GM21723 (cell line): ENCODE data around the gene NKAIN2.

Source experiments
- ATAC-seq: cut with Tn5 transposase; IDR thresholded peaks from one replicate; pipeline ENCODE4 v1.9.1; 2021; ENCODE audit warnings: mild to moderate bottlenecking, moderate library complexity; ENCODE audit not compliant: unreplicated experiment

NKAIN2 gene

DNA sequence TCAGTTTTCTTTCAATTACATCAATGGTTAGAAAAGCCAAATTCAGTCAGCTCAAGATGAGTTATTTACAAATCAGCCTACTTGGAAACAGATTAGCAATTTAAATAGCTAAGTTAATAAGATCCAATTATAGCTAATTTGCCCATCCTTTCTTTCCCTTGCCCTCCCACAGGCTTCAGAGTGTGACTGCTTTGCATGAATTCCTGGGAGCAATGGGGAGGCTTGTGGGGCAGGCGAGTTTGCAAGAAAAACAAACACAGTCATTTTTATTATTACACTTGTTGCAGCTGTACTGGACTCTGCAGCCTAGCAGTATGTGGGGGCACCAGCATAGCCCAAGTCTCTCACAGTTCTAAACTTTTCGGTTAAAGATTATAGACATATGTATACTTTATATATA lies 219.0 kb downstream of the NKAIN2 start:
- no peak for ATAC-seq

DNA sequence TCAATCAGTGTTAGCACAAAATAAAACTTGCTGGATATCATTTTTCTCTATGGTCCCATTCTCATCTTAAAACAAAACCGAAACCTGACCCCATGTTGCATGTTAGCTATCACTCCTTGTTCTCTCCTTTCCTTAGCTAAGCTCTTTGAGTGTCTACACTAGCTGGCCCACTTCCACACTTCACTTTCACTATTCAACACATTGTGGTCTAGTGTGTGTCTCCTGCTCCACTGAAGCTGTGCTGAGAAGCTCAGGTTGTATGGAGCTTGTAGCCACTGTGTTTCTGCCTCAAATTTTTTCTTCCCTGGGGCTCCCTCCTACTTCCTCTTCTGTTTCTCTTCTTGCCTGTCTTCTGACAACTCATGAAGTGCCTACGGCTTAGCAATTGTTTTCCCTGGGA lies 223.0 kb downstream of the NKAIN2 start:
- ATAC-seq: no peak

DNA sequence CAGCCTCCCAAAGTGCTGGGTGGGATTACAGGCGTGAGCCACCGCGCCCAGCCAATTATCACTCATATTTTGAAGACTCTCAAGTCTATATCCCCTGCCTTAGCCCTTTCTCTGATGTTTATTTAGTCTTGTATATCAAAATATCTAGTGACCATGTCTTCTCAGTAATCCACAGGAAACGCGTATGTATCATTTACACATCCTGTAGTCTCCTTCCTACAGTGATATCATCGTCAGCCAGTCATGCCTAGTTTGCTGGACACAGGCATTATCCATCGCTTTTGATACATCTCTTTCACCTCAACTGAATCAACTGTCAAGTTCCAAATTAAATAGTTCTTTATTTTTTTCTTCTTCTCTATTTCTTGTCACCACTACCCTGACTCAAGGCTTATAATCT lies 223.7 kb downstream of the NKAIN2 start:
- no peak for ATAC-seq

GRCh38 chr6:124028117-124028516 lies 224.5 kb downstream of the NKAIN2 start:
- ATAC-seq: no peak

GRCh38 chr6:124029567-124029966 lies 225.9 kb downstream of the NKAIN2 start:
- no peak for ATAC-seq

DNA sequence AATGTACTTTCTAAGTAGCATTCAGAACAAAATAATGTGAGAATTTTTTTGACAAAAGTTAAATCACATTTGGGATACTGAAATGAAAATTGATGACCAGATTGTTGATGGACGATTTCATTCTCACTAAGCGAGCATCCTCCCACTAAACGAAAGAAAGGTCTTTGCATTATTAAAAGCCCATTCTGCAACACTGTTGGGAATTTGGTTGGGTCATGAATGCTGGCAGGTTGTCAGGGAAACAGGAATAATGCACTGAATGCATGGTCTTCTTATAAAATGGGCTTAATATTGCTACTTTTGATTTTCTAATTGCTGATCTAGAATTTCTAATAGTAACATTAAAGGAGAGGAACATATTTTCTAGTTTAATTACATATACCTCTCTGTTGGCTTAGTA lies 229.8 kb downstream of the NKAIN2 start:
- ATAC-seq: no peak

DNA sequence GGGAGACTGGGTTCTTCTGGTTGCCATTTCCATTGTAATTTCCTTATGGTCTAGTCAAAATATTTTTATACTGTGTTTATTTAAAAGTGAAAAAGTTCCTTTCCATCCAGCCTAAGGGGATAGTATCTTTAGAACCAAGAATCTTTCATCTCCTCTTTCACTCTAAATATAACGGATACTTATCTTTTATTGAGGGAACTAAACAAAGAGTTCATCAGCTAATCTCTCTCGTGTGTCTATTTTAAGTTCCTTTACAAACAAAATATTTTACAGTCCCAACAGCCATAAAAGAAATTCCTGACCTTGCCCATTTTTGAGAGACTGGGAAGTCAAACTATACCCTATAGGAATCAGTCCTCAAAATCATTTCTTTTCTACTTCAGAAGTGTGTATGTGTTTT lies 232.7 kb downstream of the NKAIN2 start:
- no peak for ATAC-seq

DNA sequence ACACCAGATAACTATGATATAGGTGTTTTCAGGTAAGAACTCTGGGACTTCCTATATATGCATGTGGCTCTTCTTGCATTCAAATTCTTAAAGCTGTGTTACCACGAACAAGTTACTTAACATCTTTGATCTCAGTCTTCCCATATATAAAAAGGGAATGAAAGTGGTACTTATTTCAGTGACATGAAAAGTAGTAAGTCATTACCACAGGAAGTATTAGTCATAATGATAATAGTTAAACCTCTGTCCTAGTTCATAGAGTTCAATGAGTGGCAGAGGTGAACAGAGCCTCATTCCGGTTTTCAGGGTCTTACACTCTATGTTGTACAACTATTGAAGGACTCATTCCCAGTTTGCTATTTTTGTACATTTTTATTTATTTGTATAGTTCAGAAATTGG lies 237.0 kb downstream of the NKAIN2 start:
- ATAC-seq: peak; percentile 85

DNA sequence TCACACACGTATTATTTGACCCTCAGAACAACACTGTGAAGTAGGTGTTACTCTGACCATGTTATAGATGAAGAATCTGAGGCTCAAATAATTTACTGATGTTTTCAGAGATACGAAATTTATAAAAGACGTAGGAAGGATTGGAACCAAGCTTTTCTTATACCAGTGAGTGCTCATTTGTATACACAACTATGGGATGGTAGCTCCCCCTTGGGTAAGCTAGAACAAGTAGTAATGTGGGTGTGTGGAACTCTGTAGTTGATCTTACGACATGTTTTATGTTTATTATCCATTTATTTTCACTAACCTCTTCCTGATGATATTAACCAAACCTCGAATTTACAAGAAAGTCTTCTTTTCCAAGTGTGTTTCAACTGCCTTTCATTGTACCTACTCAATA lies 248.5 kb downstream of the NKAIN2 start:
- ATAC-seq: no peak

GRCh38 chr6:124053315-124053714 lies 249.7 kb downstream of the NKAIN2 start:
- ATAC-seq: no peak

GRCh38 chr6:124054034-124054433 lies 250.4 kb downstream of the NKAIN2 start:
- ATAC-seq: peak; percentile 54

DNA sequence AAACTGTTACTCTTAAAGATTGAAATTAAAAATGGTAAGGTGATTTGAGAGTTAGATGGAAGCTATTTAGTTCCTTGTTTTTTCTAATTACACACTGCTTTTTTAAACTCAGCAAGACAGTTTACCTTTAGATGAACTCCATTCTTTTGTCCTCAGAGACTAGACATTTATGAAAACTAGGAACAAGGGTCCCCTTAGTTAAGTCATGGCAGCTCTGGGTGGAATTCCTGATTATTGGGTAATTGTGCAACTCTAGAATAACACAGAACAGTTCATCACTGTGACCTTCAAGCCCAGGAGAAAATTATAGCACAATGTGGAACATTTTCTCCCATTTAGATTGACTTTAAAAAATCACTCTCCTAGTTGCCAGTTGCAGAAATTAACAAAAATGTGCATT lies 251.7 kb downstream of the NKAIN2 start:
- ATAC-seq: no peak

DNA sequence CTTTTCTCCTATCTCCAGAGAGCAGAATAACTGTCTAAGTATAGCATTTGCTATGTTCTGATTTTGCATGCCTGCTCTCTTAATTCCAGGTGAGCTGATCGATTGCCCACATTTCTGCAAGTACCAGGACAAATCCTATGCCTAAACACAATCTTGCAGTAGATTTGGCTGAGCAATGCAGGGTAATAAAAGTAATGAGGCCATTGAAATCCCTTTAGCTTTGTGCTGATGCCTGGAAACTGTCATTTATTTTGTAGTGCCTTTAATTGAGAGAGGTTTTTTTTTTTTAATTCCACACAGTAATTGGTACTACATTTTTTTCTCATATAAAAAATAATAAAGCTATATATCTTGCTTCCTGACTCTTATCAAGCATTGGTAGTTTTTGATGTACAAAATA lies 252.3 kb downstream of the NKAIN2 start:
- ATAC-seq: no peak

GRCh38 chr6:124056407-124057334 lies 253.0 kb downstream of the NKAIN2 start:
- ATAC-seq: no peak

DNA sequence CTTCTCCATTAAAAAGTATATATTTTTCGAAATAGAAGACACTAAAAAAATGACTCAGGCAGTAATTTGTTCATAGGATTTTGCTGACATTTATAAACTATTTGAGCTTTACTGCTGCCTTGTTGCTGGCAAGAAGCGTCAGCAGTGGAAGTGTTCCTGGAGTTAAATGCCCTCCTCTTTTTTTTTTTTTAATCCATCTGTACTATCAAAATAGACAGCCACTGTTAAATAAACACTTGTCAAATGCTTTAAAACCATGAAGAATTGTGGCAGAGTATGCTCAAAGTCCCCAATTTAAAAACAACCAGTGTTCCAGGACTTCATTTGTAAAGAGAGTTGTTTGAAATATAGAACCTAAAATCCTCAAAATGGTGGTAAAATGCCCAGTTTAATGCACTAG lies 253.8 kb downstream of the NKAIN2 start:
- no peak for ATAC-seq

GRCh38 chr6:124064317-124065113 lies 260.9 kb downstream of the NKAIN2 start:
- no peak for ATAC-seq

- ATAC-seq: no peak
Measured at GRCh38 chr6:124066269-124066668, 262.6 kb downstream of the NKAIN2 start.

- ATAC-seq: no peak
Measured at GRCh38 chr6:124066946-124067552, 263.4 kb downstream of the NKAIN2 start.

- ATAC-seq: no peak
Measured at GRCh38 chr6:124069230-124069950, 265.7 kb downstream of the NKAIN2 start.

DNA sequence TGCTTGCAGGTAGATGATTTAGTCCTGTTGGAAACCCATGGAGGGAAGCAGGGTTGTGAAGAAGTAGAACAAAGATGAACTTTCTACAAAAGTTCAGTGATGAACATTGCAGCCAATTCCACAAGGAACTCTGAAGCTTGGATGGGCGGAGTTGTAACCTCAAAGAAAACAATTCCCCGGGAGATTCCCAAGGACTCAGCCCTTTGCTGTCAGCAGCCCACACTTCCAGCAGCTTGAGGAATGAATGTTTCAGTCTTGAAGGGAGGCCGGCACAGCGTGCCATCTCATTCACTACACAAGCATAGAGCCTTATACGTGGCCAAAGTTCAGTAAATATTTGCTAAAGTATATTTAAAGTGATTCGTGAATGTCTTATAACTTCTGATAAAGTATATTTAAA lies 269.4 kb downstream of the NKAIN2 start:
- no peak for ATAC-seq
